NCI-H345 (cell line): Measurements from ENCODE around the gene ANKRD24.
"Not testable (repeated sequence)": the region's sequence is repeated elsewhere in the genome, so short reads cannot be mapped to it uniquely, and the experiment has no call there.

ENCODE experiments used
- DNase-seq: peaks from one replicate; lab custom pipeline; 2025; lab: John Stamatoyannopoulos, UW

ANKRD24 gene

DNA sequence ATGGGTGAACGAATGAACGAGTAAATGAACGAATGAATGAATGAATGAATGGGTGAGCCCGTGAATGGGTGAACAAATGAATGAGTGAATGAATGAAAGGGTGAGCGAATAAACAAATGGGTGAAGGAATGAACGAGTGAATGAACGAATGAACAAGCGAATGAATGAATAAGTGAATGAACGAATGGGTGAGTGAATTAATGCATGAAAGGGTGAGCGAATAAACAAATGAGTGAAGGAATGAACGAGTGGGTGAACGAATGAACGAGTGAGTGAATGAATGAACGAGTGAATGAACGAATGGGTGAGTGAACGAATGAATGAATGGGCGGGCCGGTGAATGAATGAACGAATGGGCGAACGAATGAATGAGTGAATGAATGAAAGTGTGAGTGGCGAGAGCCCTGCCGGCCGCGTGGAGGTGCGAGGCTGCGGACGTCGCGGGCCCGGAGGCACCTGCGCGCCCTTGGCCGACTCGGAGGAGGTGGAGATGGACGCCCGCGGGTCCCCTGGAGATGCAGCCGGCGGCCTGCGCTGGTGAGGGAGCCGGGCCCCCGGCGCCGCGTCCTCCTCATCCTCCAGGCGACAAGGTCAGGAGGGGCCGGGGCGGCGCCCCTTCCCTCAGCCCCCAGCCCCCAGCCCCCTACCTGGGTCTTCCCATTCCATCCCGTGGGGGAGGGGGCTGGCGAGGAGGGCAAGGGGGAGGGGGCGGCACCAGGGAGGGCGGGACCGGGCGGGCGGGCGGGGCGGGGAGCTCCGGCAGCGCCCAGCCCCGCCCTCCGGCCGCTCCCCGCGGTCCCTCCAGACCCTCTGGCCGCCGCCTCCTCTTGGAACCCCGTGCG is 15.4 kb downstream of the ANKRD24 start:
- no peak for DNase-seq

DNA sequence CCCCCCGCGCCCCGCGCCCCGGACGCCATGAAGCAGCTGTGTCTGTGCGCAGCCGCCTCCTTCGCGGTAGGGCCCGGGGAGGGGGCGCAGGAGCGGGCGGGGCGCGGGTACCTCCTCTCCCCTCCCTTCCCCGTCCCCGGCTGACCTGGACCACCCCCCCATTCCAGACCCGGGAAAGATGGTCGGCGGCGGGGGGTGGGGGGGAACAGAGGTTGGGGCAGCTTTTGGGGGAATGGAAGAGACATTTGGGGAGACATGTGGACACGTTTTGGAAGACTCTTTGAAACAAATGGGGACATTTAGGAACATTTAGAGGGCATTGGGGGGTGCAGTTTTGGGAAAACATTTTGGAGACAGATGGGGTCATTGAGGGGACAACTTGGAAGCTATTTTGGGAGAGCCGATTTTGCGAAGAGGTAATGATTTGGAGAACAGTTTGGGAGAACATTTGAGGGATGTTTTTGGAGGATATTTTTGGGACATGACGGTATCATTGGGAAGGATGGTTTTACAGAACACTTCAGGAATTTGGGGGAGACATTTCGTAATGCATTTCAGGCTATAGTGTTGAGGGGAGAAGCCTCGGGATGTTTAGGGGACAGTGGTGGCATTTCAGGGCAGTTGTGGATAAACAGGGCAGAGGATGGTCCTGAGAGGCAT is 16.1 kb downstream of the ANKRD24 start:
- DNase-seq = no peak

DNA sequence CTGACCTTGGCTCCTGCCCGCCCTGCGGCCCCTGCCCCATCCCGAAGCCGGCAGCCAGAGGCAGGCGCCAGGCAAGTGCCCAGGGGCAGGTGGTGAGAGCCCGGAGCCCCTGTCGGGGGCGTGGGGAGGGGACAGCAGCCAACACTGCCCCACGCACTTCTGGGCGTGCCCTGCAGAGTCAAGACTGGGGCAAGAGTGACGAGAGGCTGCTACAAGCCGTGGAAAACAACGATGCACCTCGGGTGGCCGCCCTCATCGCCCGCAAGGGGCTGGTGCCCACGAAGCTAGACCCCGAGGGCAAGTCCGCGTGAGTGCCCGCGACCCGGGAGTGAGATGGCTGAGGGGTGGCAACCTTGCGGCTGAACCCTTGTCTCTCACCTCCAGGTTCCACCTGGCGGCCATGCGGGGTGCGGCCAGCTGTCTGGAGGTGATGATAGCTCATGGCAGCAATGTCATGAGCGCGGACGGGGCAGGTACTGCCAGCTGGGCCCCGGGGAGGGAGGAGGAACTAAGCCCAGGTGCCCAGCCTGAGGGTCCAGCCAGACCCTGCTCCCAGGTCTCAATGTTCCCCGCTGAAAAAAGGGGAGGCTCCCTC is 17.3 kb downstream of the ANKRD24 start:
- peak; percentile 28 for DNase-seq

DNA sequence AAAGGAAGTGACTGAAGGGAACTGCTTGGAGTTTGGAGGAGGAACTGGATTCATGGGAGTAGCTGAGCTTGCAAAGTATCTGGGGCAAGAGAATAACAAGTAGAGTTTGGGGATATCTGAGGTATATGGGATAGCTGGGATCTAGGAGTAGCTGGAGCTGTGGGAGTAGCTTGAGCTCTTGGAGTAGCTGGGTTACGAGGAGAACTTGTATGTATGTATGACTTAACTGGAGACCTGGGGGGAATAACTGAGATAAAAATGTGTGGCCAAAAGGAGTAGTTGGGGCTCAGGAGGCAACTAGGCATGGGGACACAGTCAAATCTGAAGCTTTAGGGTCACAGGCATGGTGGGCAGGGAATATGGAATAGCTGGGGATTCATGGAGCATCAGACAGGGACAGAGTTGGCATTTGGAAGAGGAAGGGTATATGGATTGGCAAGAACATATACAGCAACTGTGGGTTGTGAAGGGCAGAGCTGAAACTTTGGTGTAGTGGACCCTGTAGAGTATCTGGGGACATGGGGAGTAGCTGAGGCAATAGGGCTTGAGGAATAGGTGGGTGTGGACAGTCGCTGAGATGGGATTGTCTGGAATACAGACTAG is 18.6 kb downstream of the ANKRD24 start:
- DNase-seq = no peak

DNA sequence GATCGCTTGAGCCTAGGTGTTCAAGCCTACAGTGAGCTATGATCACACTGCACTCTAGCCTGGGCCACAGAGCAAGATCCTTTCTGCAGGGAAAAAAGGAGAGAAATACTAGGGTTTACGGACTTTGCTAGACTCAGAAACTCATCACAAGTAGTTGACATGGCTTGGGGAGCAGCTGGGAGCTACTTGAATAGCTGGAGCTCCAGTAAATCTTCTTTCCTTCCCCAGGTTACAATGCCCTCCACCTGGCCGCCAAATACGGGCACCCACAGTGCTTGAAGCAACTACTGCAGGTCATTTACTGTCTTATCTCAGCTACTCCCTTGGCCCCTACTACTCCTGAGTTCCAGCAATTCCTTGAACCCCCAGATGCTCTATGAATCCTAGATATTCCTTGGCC is 19.3 kb downstream of the ANKRD24 start:
- no peak for DNase-seq

DNA sequence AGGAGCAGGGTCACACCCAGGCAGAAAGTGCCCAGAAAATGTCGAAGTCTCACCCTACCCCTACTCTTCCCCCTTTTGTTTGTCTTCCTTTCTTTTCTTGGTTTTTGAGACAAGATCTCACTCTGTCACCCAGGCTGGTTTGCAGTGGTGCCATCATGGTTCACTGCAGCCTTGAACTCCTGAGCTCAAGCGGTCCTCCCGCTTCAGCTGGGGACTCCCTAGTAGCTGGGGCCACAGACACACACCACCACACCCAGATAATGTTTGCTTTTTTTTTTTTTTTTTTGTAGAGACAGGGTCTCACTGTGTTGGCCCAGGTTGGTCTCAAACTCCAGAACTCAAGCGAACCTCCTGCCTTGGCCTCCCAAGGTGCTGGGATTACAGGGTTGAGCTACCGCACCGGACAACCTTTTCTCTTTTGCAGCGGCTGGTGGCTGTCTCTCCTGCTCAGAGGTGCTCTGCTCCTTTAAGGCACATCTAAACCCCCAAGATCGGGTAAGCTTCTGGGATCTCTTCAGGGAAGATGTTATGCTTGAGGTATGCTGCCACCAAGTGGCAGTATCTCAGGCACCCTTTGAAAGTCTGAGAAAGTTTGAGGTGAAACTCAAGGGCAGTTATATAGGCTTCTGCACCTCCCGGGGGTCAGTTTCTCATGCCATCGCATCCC is 24.5 kb downstream of the ANKRD24 start:
- no peak for DNase-seq

DNA sequence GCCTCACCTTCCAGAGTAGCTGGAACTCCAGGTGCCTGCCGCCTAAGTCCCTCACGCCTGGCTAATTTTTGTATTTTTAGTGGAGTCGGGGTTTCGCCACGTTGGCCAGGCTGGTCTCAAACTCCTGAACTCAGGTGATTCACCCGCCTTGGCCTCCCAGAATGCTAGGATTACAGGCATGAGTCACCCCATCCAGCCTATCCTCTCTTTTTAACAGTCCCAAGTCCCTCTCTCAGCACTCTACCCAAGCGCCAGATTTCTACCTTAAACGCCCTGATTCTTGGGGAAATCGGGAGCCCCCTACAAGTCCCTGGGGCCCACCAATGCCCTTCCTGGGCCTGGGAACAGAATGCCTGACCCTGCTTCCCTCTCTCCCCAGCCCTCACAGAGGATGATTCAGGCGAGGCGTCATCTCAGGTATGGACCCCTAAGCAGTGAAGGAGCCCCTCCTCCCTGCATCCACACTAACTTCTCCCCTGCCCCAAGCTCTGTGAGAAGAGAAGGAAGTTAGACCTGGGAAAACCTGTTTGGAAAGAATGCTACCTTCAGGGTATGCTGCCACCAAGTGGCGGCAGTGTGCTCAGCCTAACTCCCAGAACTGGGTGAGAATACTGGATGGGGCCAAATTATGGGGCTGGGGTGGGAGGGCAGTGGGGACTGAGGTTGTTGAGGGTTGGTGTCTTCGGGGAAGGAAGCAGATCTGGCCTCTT is 26.1 kb downstream of the ANKRD24 start:
- DNase-seq = no peak

DNA sequence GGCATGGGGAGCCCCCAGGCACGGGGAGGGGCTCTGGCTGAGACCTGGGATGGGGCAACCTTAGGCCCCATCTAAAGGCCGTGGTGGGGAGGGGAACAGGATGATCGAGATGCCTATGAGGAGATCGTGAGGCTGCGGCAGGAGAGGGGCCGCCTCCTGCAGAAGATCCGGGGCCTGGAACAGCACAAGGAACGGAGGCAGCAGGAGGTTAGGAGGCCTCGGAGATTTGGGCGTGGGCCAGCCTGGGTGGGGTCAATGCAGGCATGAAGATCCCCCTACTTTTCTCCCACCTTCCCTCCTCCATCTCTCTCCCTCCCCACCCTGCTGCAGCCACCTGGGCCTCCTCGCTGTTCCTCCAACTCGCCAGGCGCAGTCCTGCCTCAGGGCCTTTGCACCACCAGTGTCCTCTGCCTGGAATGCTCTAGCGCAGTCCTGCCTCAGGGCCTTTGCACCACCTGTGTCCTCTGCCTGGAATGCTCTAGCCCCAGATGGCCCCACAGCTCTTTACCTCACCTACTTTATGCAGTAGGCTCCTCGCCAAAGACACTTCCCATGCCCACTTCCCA is 27.8 kb downstream of the ANKRD24 start:
- DNase-seq = no peak

DNA sequence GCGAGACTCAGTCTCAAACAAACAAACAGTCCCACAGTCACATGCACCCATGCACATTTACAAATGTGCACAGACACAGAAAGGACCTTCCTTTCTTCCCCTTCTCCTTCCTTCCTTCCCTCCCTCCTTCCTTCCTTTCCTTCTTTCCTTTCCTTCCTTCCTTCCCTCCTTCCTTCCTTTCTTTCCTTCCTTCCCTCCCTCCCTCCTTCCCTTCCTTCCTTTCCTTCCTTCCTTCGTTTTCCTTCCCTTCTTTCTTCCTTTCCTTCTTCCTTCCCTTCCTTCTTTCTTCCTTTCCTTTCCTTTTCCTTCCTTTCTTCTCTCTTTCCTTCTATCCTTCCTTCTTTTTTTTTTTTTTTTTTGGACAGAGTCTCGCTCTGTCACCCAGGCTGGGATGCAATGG is 30.6 kb downstream of the ANKRD24 start:
- no peak for DNase-seq

DNA sequence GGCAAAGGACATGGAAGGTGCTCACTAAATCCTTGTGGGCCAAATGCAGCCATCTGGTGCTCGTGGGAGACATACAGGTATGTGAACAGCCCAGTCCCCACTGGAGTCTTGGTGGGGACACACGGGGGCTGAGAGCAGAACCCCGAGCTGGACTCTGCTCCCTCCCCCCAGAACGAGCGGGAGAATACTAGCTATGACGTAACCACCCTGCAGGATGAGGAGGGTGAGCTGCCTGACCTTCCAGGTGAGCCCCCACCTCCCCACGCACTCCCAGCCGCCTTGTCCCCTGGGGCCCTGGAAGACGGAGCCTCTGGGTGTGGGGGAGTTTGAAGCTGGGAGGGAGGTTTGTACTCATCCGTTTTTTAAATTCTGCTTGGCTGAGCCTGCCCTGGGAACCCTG is 33.3 kb downstream of the ANKRD24 start:
- no peak for DNase-seq

DNA sequence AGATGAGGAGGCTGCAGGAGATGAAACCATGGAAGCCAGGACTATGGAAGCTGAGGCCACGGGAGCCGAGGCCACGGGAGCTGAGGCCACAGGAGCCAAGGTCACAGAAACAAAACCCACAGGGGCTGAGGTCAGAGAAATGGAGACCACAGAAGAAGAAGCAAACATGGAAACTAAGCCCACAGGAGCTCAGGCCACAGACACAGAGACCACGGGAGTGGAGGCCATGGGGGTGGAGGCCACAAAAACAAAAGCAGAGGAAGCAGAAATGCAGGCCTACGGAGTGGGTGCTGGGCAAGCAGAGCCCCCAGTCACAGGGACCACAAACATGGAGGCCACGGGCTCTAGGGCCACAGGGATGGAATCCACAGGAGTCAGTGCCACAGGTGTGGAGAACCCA is 34.4 kb downstream of the ANKRD24 start:
- no peak for DNase-seq

DNA sequence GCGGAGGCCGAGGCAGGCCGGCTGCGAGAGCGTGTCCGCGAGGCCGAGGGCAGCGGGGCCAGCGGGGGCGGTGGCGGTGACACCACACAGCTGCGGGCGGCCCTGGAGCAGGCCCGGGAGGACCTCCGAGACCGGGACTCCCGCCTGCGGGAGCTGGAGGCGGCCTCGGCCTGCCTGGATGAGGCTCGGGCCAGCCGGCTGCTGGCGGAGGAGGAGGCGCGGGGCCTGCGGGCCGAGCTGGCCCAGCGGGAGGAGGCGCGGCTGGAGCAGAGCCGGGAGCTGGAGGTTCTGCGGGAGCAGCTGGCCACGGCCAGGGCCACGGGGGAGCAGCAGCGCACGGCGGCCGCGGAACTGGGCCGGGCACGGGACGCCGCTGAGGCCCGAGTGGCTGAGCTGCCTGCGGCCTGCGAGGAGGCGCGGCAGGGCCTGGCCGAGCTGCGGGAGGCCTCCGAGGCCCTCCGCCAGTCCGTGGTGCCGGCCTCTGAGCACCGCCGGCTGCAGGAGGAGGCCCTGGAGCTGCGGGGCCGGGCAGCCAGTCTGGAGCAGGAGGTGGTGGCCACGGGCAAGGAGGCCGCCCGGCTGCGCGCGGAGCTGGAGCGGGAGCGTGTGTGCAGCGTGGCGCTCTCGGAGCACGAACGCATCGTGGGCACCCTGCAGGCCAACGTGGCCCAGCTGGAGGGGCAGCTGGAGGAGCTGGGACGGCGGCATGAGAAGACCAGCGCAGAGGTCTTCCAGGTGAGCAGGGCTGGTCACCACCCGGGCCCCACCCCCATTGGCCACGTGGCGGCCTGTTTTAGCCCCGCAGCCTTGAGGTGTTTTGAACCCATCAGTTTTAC is 35.2 kb downstream of the ANKRD24 start:
- no peak for DNase-seq

DNA sequence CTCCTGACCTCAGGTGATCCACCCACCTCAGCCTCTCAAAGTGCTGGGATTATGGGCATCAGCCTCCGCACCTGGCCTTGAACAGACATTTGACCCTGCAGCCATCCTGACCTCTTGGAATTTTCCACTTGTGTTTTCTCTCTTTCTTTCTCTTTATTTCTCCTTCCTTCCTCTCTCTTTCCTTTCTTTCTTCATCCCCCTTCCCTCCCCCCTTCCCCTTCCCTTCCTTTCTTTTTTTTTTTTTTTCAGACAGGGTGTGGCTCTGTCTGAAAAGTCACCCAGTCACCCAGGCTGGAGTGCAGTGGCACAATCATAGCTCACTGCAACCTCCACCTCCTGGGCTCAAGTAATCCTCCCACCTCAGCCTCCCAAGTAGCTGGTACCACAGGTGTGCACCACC is 36.0 kb downstream of the ANKRD24 start:
- not testable (repeated sequence) for DNase-seq

DNA sequence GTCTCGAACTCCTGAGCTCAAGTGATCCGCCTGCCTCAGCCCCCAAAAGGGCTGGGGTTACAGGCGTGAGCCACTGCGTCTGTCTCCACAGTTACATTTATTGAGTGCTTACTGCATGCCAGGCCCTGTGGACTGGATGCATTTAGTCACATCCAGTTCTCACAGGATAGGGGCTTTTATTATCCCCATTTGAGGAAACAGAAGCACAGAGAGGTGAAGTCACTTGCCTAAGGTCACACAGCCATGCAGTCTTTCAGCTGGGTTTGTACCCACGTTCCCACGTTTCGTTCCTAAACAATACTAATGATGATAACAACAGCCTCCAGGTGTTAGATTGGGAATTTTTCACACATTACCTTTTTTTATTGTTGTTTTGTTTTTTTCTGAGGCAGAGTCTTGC is 37.7 kb downstream of the ANKRD24 start:
- DNase-seq = no peak

DNA sequence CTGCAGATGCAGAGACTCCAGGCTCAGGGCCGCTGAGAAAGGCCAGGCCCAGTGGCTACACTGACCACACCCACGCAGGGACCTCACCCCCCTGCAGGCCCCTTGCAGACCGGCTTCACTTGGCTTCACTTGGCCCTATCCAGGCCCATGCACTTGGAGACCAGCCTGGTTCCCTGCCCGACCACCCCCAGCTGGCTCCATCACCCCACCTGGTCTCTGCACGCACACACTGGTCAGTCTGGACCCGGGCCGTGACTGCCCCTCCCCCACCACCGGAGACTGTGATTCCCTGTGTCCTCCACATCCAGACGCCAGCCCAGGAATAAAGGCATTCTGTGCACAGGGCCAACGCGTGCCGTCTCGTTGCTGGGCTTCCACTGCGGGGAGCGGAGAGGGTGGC is 42.0 kb downstream of the ANKRD24 start:
- no peak for DNase-seq

DNA sequence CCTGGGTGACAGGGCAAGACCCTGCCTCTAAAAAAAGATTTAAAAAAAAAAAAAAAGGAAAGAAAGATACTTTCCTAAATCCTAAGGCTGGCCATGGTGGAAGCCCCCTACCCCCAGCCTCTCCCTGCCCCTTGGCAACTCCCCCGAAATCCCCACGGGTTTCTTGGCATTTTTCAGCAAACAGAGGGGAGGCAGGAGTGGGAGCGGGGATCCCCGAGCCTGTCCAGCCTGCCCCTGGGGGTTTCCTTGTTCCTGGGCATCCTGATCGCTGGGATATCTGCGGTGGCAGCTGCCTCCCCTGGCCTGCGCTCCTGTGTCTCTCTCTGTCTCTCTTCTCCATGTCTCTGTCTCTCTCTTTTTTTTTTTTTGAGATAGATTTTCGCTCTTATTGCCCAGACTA is 43.4 kb downstream of the ANKRD24 start:
- no peak for DNase-seq

DNA sequence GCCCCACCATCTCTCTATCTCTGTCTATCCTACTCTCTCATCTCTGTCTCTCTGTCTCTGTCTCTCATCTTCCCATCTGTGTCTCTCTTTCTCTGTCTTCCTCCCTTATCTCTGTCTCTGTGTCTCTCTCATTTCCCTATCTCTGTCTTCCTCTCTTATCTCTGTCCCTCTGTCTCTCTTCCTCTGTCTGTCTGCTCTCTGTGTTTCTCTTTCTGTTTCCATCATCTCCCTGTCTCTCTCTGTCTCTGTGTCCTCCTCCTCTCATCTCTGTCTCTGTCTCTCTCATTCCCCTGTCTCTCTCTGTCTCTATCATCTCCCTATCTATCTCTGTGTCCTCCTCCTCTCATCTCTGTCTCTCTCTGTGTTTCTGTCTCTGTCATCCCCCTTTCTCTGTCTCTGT is 45.3 kb downstream of the ANKRD24 start:
- DNase-seq = no peak

DNA sequence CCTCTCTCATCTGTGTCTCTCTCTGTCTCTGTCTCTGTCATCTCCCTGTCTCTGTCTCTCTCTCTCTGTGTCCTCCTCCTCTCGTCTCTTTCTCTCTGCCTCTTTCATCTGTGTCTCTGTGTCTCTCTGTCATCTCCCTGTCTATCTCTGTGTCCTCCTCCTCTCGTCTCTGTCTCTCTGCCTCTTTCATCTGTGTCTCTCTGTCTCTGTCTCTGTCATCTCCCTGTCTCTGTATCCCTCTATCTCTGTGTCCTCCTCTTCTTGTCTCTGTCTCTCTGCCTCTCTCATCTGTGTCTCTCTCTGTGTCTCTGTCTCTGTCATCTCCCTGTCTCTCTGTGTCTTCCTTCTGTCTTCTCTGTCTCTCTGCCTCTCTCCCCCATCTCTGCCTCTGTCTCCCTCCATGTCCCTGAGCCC is 46.3 kb downstream of the ANKRD24 start:
- no peak for DNase-seq

DNA sequence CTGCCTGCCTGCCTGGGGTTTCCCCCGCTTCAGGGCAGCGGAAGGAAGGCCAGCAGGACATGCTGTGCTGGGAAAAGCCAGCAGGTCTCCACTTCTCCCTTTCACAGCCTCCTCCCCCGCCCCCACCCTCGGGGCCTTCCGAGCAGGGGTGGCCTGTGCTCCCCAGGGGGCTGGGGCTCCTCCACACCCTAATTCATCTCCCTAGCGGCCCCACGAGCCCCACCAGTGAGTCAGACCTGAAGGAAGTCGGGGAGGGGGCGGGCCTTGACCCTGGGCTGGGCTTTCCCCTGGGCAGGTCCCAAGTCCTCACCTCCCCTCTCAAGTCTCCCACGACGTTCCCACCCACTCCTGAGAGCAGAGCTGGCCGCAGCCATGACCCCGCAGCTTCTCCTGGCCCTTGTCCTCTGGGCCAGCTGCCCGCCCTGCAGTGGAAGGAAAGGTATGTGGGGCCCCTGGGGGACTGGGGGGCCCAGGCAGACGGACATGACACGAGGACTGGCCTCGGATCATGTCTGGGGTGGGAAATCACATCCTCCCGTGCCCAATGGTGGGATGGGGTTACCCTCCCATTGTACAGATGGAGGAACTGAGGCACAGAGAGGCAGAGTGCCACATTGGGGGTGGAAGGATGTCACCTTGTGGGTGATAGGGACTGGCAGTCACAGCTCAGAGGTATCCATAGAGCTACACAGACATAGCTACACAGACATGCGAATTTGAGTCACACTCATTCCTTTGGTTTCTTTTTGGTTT is 46.9 kb downstream of the ANKRD24 start, which contains the start of gene EBI3:
EBI3 (plus strand) TSS at position 345 of the 753 bp plus-strand sequence; CDS start at position 373, 28 bp downstream.
- no peak for DNase-seq
